SU-DHL-6 (cell line): ENCODE data around the gene RNF43.

Source experiments
- H2AFZ ChIP-seq: fragments of 200-600 bp; sonication (generic); 2 replicates; pipeline ENCODE4 v1.6.1; 2014; ENCODE audit warnings: low read depth, mild to moderate bottlenecking, moderate library complexity, mixed read lengths, antibody characterized with exemption, low read length; ENCODE audit not compliant: severe bottlenecking
- H3F3A ChIP-seq: fragments of 200-600 bp; shearing (Covaris generic); 2 replicates; pipeline ENCODE4 v1.6.0; 2016; ENCODE audit warnings: antibody characterized with exemption, mild to moderate bottlenecking; ENCODE audit not compliant: insufficient read depth
- H3K27ac ChIP-seq: fragments of 200-600 bp; sonication (generic); 2 replicates; pipeline ENCODE4 v1.5.1; 2016; ENCODE audit warnings: low read depth, mild to moderate bottlenecking, low read length, moderate library complexity, mixed read lengths
- H3K27me3 ChIP-seq: fragments of 200-600 bp; sonication (generic), shearing (Covaris generic); 2 replicates; pipeline ENCODE4 v1.6.0; 2014; ENCODE audit warnings: mild to moderate bottlenecking, low read length
- H3K36me3 ChIP-seq: fragments of 200-600 bp; sonication (generic); 2 replicates; pipeline ENCODE4 v1.6.1; 2014; ENCODE audit warnings: mild to moderate bottlenecking, low read length, mixed read lengths
- H3K4me2 ChIP-seq: fragments of 300-600, 200-600 bp; shearing (Covaris generic), sonication (generic); 2 replicates; pipeline ENCODE4 v1.6.0; 2014; ENCODE audit warnings: low read length, low read depth, mild to moderate bottlenecking; ENCODE audit not compliant: poor library complexity, severe bottlenecking
- H3K4me3 ChIP-seq: fragments of 200-600 bp; sonication (generic); 2 replicates; pipeline ENCODE4 v1.5.1; 2014; ENCODE audit warnings: antibody characterized with exemption, low read length, mild to moderate bottlenecking, mixed read lengths; ENCODE audit not compliant: insufficient read depth, poor library complexity, severe bottlenecking
- H3K79me2 ChIP-seq: fragments of 200-600 bp; sonication (generic); 2 replicates; pipeline ENCODE4 v1.6.1; 2014; ENCODE audit warnings: mild to moderate bottlenecking, low read length, moderate library complexity; ENCODE audit not compliant: insufficient read depth
- H3K9ac ChIP-seq: fragments of 200-600 bp; sonication (generic); 2 replicates; pipeline ENCODE4 v1.7.0; 2014; ENCODE audit warnings: mild to moderate bottlenecking, low read length
- H3K9me2 ChIP-seq: fragments of 200-600 bp; sonication (generic); replicated peaks from 2 replicates; pipeline ENCODE4 v1.6.1; 2014; ENCODE audit warnings: low read length; ENCODE audit not compliant: insufficient read depth
- H3K9me3 ChIP-seq: fragments of 200-600 bp; sonication (generic); 2 replicates; pipeline ENCODE4 v1.6.1; 2014; ENCODE audit warnings: low read length, mixed read lengths; ENCODE audit not compliant: insufficient read depth
- H4K20me1 ChIP-seq: fragments of 200-600 bp; sonication (generic); 2 replicates; pipeline ENCODE4 v1.6.1; 2014; ENCODE audit warnings: low read depth, mild to moderate bottlenecking, antibody characterized with exemption, low read length, moderate library complexity, mixed read lengths
- CTCF ChIP-seq: fragments of 200-600 bp; sonication (generic); IDR thresholded peaks from one replicate; pipeline ENCODE4 v1.5.1; 2017; ENCODE audit warnings: antibody characterized with exemption, mild to moderate bottlenecking, low read length, moderate library complexity; ENCODE audit not compliant: insufficient read depth, poor library complexity, severe bottlenecking
- EZH2phosphoT487 ChIP-seq: fragments of 200-600 bp; sonication (generic), shearing (Covaris generic); conservative IDR thresholded peaks from 2 replicates; pipeline ENCODE4 v1.6.1; 2018; ENCODE audit warnings: mild to moderate bottlenecking, antibody characterized with exemption, low read length, moderate library complexity, mixed read lengths

RNF43 gene

GRCh38 chr17:58377661-58378060 is 39.7 kb downstream of the RNF43 start:
- no peak overlapping the region for H3K9ac ChIP-seq
- H3K4me2 ChIP-seq, result no peak overlapping the region
- H3K9me3 ChIP-seq, result no peaks in the 10 kb centered on the region
- no peak overlapping the region for H3K27ac ChIP-seq
- no peaks in the 10 kb centered on the region for H3K79me2 ChIP-seq
- H3F3A ChIP-seq, result no peaks in the 10 kb centered on the region
- no peaks in the 10 kb centered on the region for H3K36me3 ChIP-seq
- no peak for TF ChIP-seq EZH2phosphoT487
- no peak for TF ChIP-seq CTCF
- no peak overlapping the region for H2AFZ ChIP-seq
- H3K27me3 ChIP-seq, result no peaks in the 10 kb centered on the region
- H3K9me2 ChIP-seq, result no peaks in the 10 kb centered on the region
- no peaks in the 10 kb centered on the region for H4K20me1 ChIP-seq
- no peak overlapping the region for H3K4me3 ChIP-seq

GRCh38 chr17:58377093-58377601 is 40.2 kb downstream of the RNF43 start:
- Histone ChIP-seq H3K79me2 (no peaks in the 10 kb centered on the region), H2AFZ (no peak overlapping the region), H4K20me1 (no peaks in the 10 kb centered on the region), H3K4me2 (no peak overlapping the region), H3F3A (no peaks in the 10 kb centered on the region), H3K9me2 (no peaks in the 10 kb centered on the region), H3K9ac (no peak overlapping the region), H3K27me3 (no peaks in the 10 kb centered on the region), H3K36me3 (no peaks in the 10 kb centered on the region), H3K27ac (no peak overlapping the region), H3K9me3 (no peaks in the 10 kb centered on the region), H3K4me3 (no peak overlapping the region)
- TF ChIP-seq EZH2phosphoT487 (no peak), CTCF (no peak)

DNA sequence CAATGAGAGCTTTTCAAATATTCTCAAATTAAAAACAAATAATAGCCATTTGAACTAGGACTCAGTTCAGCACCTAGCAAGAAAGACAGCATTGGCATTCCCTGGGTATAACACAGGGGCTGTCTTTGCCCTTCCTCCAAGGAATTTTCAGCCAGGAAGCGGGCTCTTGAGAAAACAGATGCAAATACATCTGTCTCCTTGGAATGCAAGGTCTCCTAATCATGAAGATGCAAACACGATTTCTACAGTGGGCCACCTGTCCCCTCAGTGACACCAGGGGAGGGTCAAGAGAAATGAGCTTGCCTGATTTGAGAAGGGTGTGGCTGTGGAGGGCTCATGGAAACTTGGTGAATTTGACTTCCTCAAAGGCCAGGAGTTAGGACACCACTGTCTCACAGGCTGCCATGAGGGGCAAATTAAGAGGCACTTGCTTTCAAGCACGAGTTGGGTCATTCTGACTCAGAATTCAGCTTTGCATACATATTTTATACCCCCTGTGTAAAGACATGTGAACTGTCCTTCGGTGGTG is 40.8 kb downstream of the RNF43 start:
- H4K20me1 ChIP-seq, result no peaks in the 10 kb centered on the region
- no peaks in the 10 kb centered on the region for H3F3A ChIP-seq
- no peaks in the 10 kb centered on the region for H3K36me3 ChIP-seq
- no peaks in the 10 kb centered on the region for H3K9me2 ChIP-seq
- no peaks in the 10 kb centered on the region for H3K9me3 ChIP-seq
- no peak overlapping the region for H2AFZ ChIP-seq
- no peaks in the 10 kb centered on the region for H3K27me3 ChIP-seq
- H3K4me2 ChIP-seq, result no peak overlapping the region
- no peaks in the 10 kb centered on the region for H3K79me2 ChIP-seq
- H3K4me3 ChIP-seq, result no peak overlapping the region
- H3K27ac ChIP-seq, result no peak overlapping the region
- H3K9ac ChIP-seq, result no peak overlapping the region
- no peak for TF ChIP-seq EZH2phosphoT487
- no peak for TF ChIP-seq CTCF
